ENCODE results near the gene CPPED1.

Gene CPPED1

GRCh38 chr16:12719972-12720371 is 83.7 kb downstream of the CPPED1 start:
- CTCF ChIA-PET: no interaction called here
- TF ChIP-seq L3MBTL2 (conservative IDR thresholded peaks at IDR 0.05) (no peak), ELF4 (IDR thresholded peaks at IDR 0.05) (no peak), ZNF384 (IDR thresholded peaks at IDR 0.05) (no peak), FOXA1 (IDR thresholded peaks at IDR 0.05) (no peak), LEF1 (IDR thresholded peaks at IDR 0.05; ENCODE audit: borderline replicate concordance) (no peak), BHLHE40 (IDR thresholded peaks at IDR 0.05; ENCODE audit: borderline replicate concordance) (no peak), FOXK2 (IDR thresholded peaks at IDR 0.05) (no peak), PKNOX1 (IDR thresholded peaks at IDR 0.05) (no peak), SP1 (IDR thresholded peaks at IDR 0.05) (no peak), TARDBP (IDR thresholded peaks at IDR 0.05) (no peak)
- DNase-seq (ENCODE audit: extremely low spot score): no peak
- POLR2A ChIA-PET: no interaction called here

GRCh38 chr16:12716658-12717057 is 87.0 kb downstream of the CPPED1 start:
- CTCF ChIA-PET: no interaction called here
- POLR2A ChIA-PET: no interaction called here
- TF ChIP-seq PKNOX1 (IDR thresholded peaks at IDR 0.05): no peak
- TF ChIP-seq CTBP1 (IDR thresholded peaks at IDR 0.05; ENCODE audit: borderline replicate concordance): no peak
- no peak for TF ChIP-seq ZNF384 (IDR thresholded peaks at IDR 0.05)
- TF ChIP-seq SUZ12 (IDR thresholded peaks at IDR 0.05): no peak
- TF ChIP-seq ARNT (IDR thresholded peaks at IDR 0.05): no peak
- TF ChIP-seq NFRKB (IDR thresholded peaks at IDR 0.05): no peak
- TF ChIP-seq HDGF (IDR thresholded peaks at IDR 0.05; ENCODE audit: borderline replicate concordance): no peak
- no peak for TF ChIP-seq FOXK2 (IDR thresholded peaks at IDR 0.05)
- TF ChIP-seq ELF4 (IDR thresholded peaks at IDR 0.05): no peak
- TF ChIP-seq SP1 (IDR thresholded peaks at IDR 0.05): no peak
- no peak for TF ChIP-seq FOXM1 (IDR thresholded peaks at IDR 0.05; ENCODE audit: borderline replicate concordance)
- TF ChIP-seq FOXA1 (IDR thresholded peaks at IDR 0.05): no peak
- no peak for TF ChIP-seq TARDBP (IDR thresholded peaks at IDR 0.05)
- TF ChIP-seq BHLHE40 (IDR thresholded peaks at IDR 0.05; ENCODE audit: borderline replicate concordance): no peak
- no peak for TF ChIP-seq LEF1 (IDR thresholded peaks at IDR 0.05; ENCODE audit: borderline replicate concordance)
- no peak for TF ChIP-seq L3MBTL2 (conservative IDR thresholded peaks at IDR 0.05)
- no peak for DNase-seq (ENCODE audit: extremely low spot score)

- ChIA-PET POLR2A (no interaction called here), CTCF (no interaction called here)
- DNase-seq (ENCODE audit: extremely low spot score): no peak
- TF ChIP-seq FOXM1 (IDR thresholded peaks at IDR 0.05; ENCODE audit: borderline replicate concordance): no peak
- TF ChIP-seq HDGF (IDR thresholded peaks at IDR 0.05; ENCODE audit: borderline replicate concordance): no peak
- no peak for TF ChIP-seq PKNOX1 (IDR thresholded peaks at IDR 0.05)
- TF ChIP-seq BHLHE40 (IDR thresholded peaks at IDR 0.05; ENCODE audit: borderline replicate concordance): no peak
- no peak for TF ChIP-seq ARNT (IDR thresholded peaks at IDR 0.05)
- no peak for TF ChIP-seq FOXK2 (IDR thresholded peaks at IDR 0.05)
- TF ChIP-seq ELF4 (IDR thresholded peaks at IDR 0.05): no peak
- no peak for TF ChIP-seq FOXA1 (IDR thresholded peaks at IDR 0.05)
- no peak for TF ChIP-seq L3MBTL2 (conservative IDR thresholded peaks at IDR 0.05)
- no peak for TF ChIP-seq ZNF384 (IDR thresholded peaks at IDR 0.05)
- TF ChIP-seq SUZ12 (IDR thresholded peaks at IDR 0.05): no peak
- no peak for TF ChIP-seq TARDBP (IDR thresholded peaks at IDR 0.05)
Measured at GRCh38 chr16:12709807-12710206, 93.9 kb downstream of the CPPED1 start.

GRCh38 chr16:12708266-12708665 is 95.4 kb downstream of the CPPED1 start:
- CTCF ChIA-PET: no interaction called here
- TF ChIP-seq BHLHE40 (IDR thresholded peaks at IDR 0.05; ENCODE audit: borderline replicate concordance) (no peak), LEF1 (IDR thresholded peaks at IDR 0.05; ENCODE audit: borderline replicate concordance) (no peak), SP1 (IDR thresholded peaks at IDR 0.05) (no peak), FOXA1 (IDR thresholded peaks at IDR 0.05) (no peak)
- POLR2A ChIA-PET: no interaction called here
- DNase-seq (ENCODE audit: extremely low spot score): no peak

- no peak for DNase-seq (ENCODE audit: extremely low spot score)
- TF ChIP-seq FOXK2 (IDR thresholded peaks at IDR 0.05) (no peak), LEF1 (IDR thresholded peaks at IDR 0.05; ENCODE audit: borderline replicate concordance) (no peak)
- CTCF ChIA-PET: no interaction called here
- POLR2A ChIA-PET: no interaction called here
Measured at GRCh38 chr16:12706628-12707027, 97.1 kb downstream of the CPPED1 start.

- TF ChIP-seq LEF1 (IDR thresholded peaks at IDR 0.05; ENCODE audit: borderline replicate concordance) (no peak), FOXK2 (IDR thresholded peaks at IDR 0.05) (no peak), CTBP1 (IDR thresholded peaks at IDR 0.05; ENCODE audit: borderline replicate concordance) (no peak), BHLHE40 (IDR thresholded peaks at IDR 0.05; ENCODE audit: borderline replicate concordance) (no peak), NFRKB (IDR thresholded peaks at IDR 0.05) (no peak), ELF4 (IDR thresholded peaks at IDR 0.05) (no peak), TARDBP (IDR thresholded peaks at IDR 0.05) (no peak), FOXA1 (IDR thresholded peaks at IDR 0.05) (no peak), SUZ12 (IDR thresholded peaks at IDR 0.05) (no peak), ZNF384 (IDR thresholded peaks at IDR 0.05) (no peak), SP1 (IDR thresholded peaks at IDR 0.05) (no peak), L3MBTL2 (conservative IDR thresholded peaks at IDR 0.05) (no peak), HDGF (IDR thresholded peaks at IDR 0.05; ENCODE audit: borderline replicate concordance) (no peak), PKNOX1 (IDR thresholded peaks at IDR 0.05) (no peak), FOXM1 (IDR thresholded peaks at IDR 0.05; ENCODE audit: borderline replicate concordance) (no peak), ARNT (IDR thresholded peaks at IDR 0.05) (no peak)
- no peak for DNase-seq (ENCODE audit: extremely low spot score)
- ChIA-PET CTCF (no interaction called here), POLR2A (no interaction called here)
Measured at GRCh38 chr16:12704492-12705111, 99.1 kb downstream of the CPPED1 start.

Measured in HEK293T (cell line).